T-cell (primary cell): ENCODE measurements around the gene CD300E. TPM values are rescaled to one million over a fixed set of nuclear protein-coding genes. Genes with fewer than 3 reads are reported as not detected.

ENCODE experiments used
- ATAC-seq, 4 experiments: fragments of 200-7000 bp in 3 of 4; fragments of 150-1000 bp in 1 of 4; cut with Tn5 transposase; replicated peaks in 1 of 4; 1 replicate in 3 of 4; 2 replicates in 1 of 4; pipeline ENCODE4 v1.10.0; 2021; ENCODE audit warnings: moderate library complexity in 3 of 4, mild to moderate bottlenecking in 2 of 4, moderate number of reproducible peaks in 1 of 4
- CTCF ChIA-PET, 2 donors: fragments of 300-600 bp; sonication (Branson Sonifier 250); formaldehyde crosslinking; loops; one replicate each; lab custom pipeline; 2022; ENCODE audit warnings: antibody characterized with exemption in 2 of 2; lab: Charles Lee
- POLR2A ChIA-PET, 2 donors: fragments of 300-600 bp; sonication (Branson Sonifier 250); formaldehyde crosslinking; loops; one replicate each; lab custom pipeline; 2022; ENCODE audit warnings: antibody characterized with exemption in 2 of 2; lab: Charles Lee
- DNase-seq, 35 experiments: peaks; one replicate each; pipeline versions ENCODE4 v3.0.0 to v3.0.0-alpha.2; 2013 to 2023
- H3K27ac ChIP-seq: one replicate; pipeline ENCODE4 v1.5.1; 2013; ENCODE audit warnings: low read length
- H3K27me3 ChIP-seq, 2 experiments: replicated peaks in 1 of 2; 1 replicate in 1 of 2; 2 replicates in 1 of 2; pipeline versions ENCODE4 v1.6.1 to v1.7.0; 2013; ENCODE audit warnings: low read length in 1 of 2, mixed read lengths in 1 of 2; ENCODE audit not compliant: control insufficient read depth in 2 of 2, insufficient read depth in 2 of 2; ENCODE audit errors: extremely low read depth in 1 of 2
- H3K36me3 ChIP-seq, 2 donors: 1 replicate in 1 of 2; 2 replicates in 1 of 2; pipeline versions ENCODE4 v1.6.1 to v1.7.0; 2013; ENCODE audit warnings: low read length in 1 of 2; ENCODE audit not compliant: control insufficient read depth in 2 of 2, insufficient read depth in 1 of 2; ENCODE audit errors: extremely low read depth in 1 of 2
- H3K4me1 ChIP-seq, 2 experiments: 1 replicate in 1 of 2; 2 replicates in 1 of 2; pipeline versions ENCODE4 v1.6.1 to v1.7.0; 2013; ENCODE audit warnings: low read length in 2 of 2, mixed read lengths in 1 of 2; ENCODE audit not compliant: insufficient read depth in 2 of 2, control insufficient read depth in 1 of 2; ENCODE audit errors: extremely low read depth in 1 of 2
- H3K4me3 ChIP-seq, 2 donors: 1 replicate in 1 of 2; 2 replicates in 1 of 2; pipeline versions ENCODE4 v1.5.1 to v1.7.0; 2013; ENCODE audit warnings: mild to moderate bottlenecking in 2 of 2, low read length in 1 of 2, moderate library complexity in 1 of 2; ENCODE audit not compliant: control insufficient read depth in 1 of 2; ENCODE audit errors: extremely low read depth in 1 of 2
- H3K9me3 ChIP-seq: 2 replicates; pipeline ENCODE4 v1.7.0; 2013
- H3K27ac Mint-ChIP-seq, 2 donors: one replicate each; pipeline ENCODE4 v1.8.0; 2020 to 2021; ENCODE audit warnings: mild to moderate bottlenecking in 2 of 2, mixed read lengths in 2 of 2
- H3K27me3 Mint-ChIP-seq, 2 donors: one replicate each; pipeline ENCODE4 v1.8.0; 2021 to 2022; ENCODE audit warnings: mixed read lengths in 2 of 2
- H3K36me3 Mint-ChIP-seq: one replicate; pipeline ENCODE4 v1.8.0; 2021; ENCODE audit warnings: mixed read lengths
- H3K4me1 Mint-ChIP-seq, 3 donors: one replicate each; pipeline ENCODE4 v1.8.0; 2020 to 2022; ENCODE audit warnings: mixed read lengths in 3 of 3, mild to moderate bottlenecking in 1 of 3
- H3K4me3 Mint-ChIP-seq, 3 donors: one replicate each; pipeline ENCODE4 v1.8.0; 2020 to 2022; ENCODE audit warnings: mild to moderate bottlenecking in 3 of 3, mixed read lengths in 3 of 3, moderate library complexity in 3 of 3
- H3K9me3 Mint-ChIP-seq, 3 donors: one replicate each; pipeline ENCODE4 v1.8.0; 2020 to 2022; ENCODE audit warnings: mixed read lengths in 3 of 3
- WGBS: methylation state at CpG from one replicate; pipeline ENCODE4 v1.1.5; 2013; ENCODE audit warnings: missing lambda C conversion rate; ENCODE audit not compliant: insufficient coverage; 5-methylcytosine and 5-hydroxymethylcytosine counted together
- total RNA-seq, 35 experiments: library from RNA in 6 of 35; stranded (reverse) in 6 of 35; fragments of 120-200 nt in 1 of 35; gene quantifications; one replicate each; pipeline versions ENCODE4 v1.2.1 to v1.2.4 and lab custom pipeline; 2013 to 2026

The CD300E gene
- total RNA-seq, 5 donors from 2014 or later (not counting 1 experiment from before 2014, with no cell fraction given) = 0.38 TPM; not detected in 4

GRCh38 chr17:74606050-74606449 lies 17.5 kb downstream of the CD300E start:
- WGBS = 85% methylated on average over 8 of the region's 8 CpGs
- no peak for DNase-seq
- peaks cover 12 to 39% of the 10 kb centered on the region in 2 donors for H3K27me3 Mint-ChIP-seq
- Histone ChIP-seq H3K4me1 (peaks cover 7 to 27% of the 10 kb centered on the region in 2 experiments), H3K27ac (no peak overlapping the region), H3K36me3 (no peaks in the 10 kb centered on the region), H3K9me3 (no peaks in the 10 kb centered on the region), H3K4me3 (no peak overlapping the region), H3K27me3 (peaks cover 0 to 61% of the 10 kb centered on the region in 2 experiments)
- ChIA-PET POLR2A (no interaction called here), CTCF (no interaction called here)
- H3K4me1 Mint-ChIP-seq = peaks cover 10 to 17% (median 12%) of the 10 kb centered on the region in 3 donors
- no peak for ATAC-seq
- no peak overlapping the region for H3K4me3 Mint-ChIP-seq
- H3K36me3 Mint-ChIP-seq = no peaks in the 10 kb centered on the region
- no peak overlapping the region for H3K27ac Mint-ChIP-seq
- H3K9me3 Mint-ChIP-seq = no peaks in the 10 kb centered on the region

- H3K4me3 Mint-ChIP-seq = no peak overlapping the region
- 93% methylated on average over 3 of the region's 10 CpGs for WGBS
- no peaks in the 10 kb centered on the region for H3K36me3 Mint-ChIP-seq
- no peak overlapping the region for H3K27ac Mint-ChIP-seq
- no peaks in the 10 kb centered on the region for H3K9me3 ChIP-seq
- peaks cover 7 to 27% of the 10 kb centered on the region in 2 experiments for H3K4me1 ChIP-seq
- no peak overlapping the region for H3K4me3 ChIP-seq
- no peaks in the 10 kb centered on the region for H3K36me3 ChIP-seq
- ATAC-seq (no peak), DNase-seq (no peak)
- peaks cover 16 to 43% of the 10 kb centered on the region in 2 donors for H3K27me3 Mint-ChIP-seq
- ChIA-PET CTCF (no interaction called here), POLR2A (interaction anchor here in 1 of 2 donors (0.6 kb wide), 1 partner anchor 13 kb away, joined by 3 read pairs; the partner anchor contains the start of gene CD300LD)
- peaks cover 0 to 67% of the 10 kb centered on the region in 2 experiments for H3K27me3 ChIP-seq
- no peak overlapping the region for H3K27ac ChIP-seq
- H3K9me3 Mint-ChIP-seq = no peaks in the 10 kb centered on the region
- H3K4me1 Mint-ChIP-seq = peaks cover 10 to 17% (median 14%) of the 10 kb centered on the region in 3 donors
These were observed 18.2 kb downstream of the CD300E start for GRCh38 chr17:74605361-74605760.

- Mint-ChIP-seq H3K9me3 (no peaks in the 10 kb centered on the region), H3K27me3 (peaks cover 20 to 49% of the 10 kb centered on the region in 2 donors), H3K36me3 (no peaks in the 10 kb centered on the region), H3K27ac (no peak overlapping the region), H3K4me3 (no peak overlapping the region), H3K4me1 (peaks cover 10 to 19% (median 16%) of the 10 kb centered on the region in 3 donors)
- H3K27ac ChIP-seq = no peak overlapping the region
- no peak for DNase-seq
- WGBS = 71% methylated on average over 7 of the region's 10 CpGs
- ChIA-PET CTCF (no interaction called here), POLR2A (interaction anchor here in 1 of 2 donors (0.6 kb wide), 1 partner anchor 12 kb away, joined by 3 read pairs; the partner anchor contains the start of gene CD300LD)
- no peak overlapping the region for H3K4me3 ChIP-seq
- peaks cover 0 to 65% of the 10 kb centered on the region in 2 experiments for H3K27me3 ChIP-seq
- no peaks in the 10 kb centered on the region for H3K9me3 ChIP-seq
- H3K36me3 ChIP-seq = no peaks in the 10 kb centered on the region
- no peak for ATAC-seq
- H3K4me1 ChIP-seq = peaks cover 7 to 27% of the 10 kb centered on the region in 2 experiments
These were observed 18.8 kb downstream of the CD300E start for GRCh38 chr17:74604761-74605160.

GRCh38 chr17:74604200-74604599 lies 19.3 kb downstream of the CD300E start:
- no peaks in the 10 kb centered on the region for H3K9me3 ChIP-seq
- DNase-seq (no peak), ATAC-seq (no peak)
- CTCF ChIA-PET = no interaction called here
- H3K27ac ChIP-seq = no peak overlapping the region
- H3K4me3 ChIP-seq = no peak overlapping the region
- peaks cover 12 to 24% (median 20%) of the 10 kb centered on the region in 3 donors for H3K4me1 Mint-ChIP-seq
- no peaks in the 10 kb centered on the region for H3K36me3 Mint-ChIP-seq
- H3K27me3 ChIP-seq = peaks cover 0 to 69% of the 10 kb centered on the region in 2 experiments
- WGBS = 77% methylated on average over 6 of the region's 6 CpGs
- H3K27ac Mint-ChIP-seq = no peak overlapping the region
- H3K9me3 Mint-ChIP-seq = no peaks in the 10 kb centered on the region
- no peaks in the 10 kb centered on the region for H3K36me3 ChIP-seq
- POLR2A ChIA-PET = interaction anchor here in 1 of 2 donors (0.6 kb wide), 1 partner anchor 118 kb away, joined by 3 read pairs; no protein-coding TSS in a partner anchor
- peaks cover 20 to 53% of the 10 kb centered on the region in 2 donors for H3K27me3 Mint-ChIP-seq
- H3K4me3 Mint-ChIP-seq = no peak overlapping the region
- H3K4me1 ChIP-seq = peaks cover 8 to 29% of the 10 kb centered on the region in 2 experiments

DNA sequence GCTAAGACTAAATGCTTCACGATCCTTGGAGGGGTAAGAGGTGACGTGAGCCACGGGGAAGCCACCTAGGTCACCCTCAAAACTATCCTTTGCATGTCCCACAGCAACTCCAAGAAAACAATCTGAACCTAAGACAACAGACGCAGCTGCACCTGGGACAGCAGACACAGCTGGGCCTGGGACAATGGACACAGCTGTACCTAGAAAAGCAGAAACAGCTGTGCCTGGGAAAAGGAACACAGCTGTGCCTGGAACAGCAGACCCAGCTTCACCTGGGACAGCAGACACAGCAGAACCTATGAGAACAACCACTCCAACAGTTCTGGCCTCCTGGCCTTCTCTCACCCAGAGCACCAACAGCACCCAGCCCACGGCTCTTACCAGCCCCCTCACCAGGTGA lies 19.8 kb downstream of the CD300E start:
- DNase-seq = no peak
- Mint-ChIP-seq H3K9me3 (no peaks in the 10 kb centered on the region), H3K27me3 (peaks cover 20 to 55% of the 10 kb centered on the region in 2 donors), H3K4me1 (peaks cover 14 to 27% (median 23%) of the 10 kb centered on the region in 3 donors), H3K4me3 (no peak overlapping the region), H3K27ac (no peak overlapping the region), H3K36me3 (no peaks in the 10 kb centered on the region)
- H3K9me3 ChIP-seq = no peaks in the 10 kb centered on the region
- H3K4me1 ChIP-seq = peaks cover 12 to 33% of the 10 kb centered on the region in 2 experiments
- CTCF ChIA-PET = no interaction called here
- H3K27ac ChIP-seq = no peak overlapping the region
- POLR2A ChIA-PET = interaction anchor here in 1 of 2 donors (0.6 kb wide), 1 partner anchor 117 kb away, joined by 3 read pairs; no protein-coding TSS in a partner anchor
- ATAC-seq = no peak
- 85% methylated on average over 5 of the region's 5 CpGs for whole genome bisulfite sequencing
- peaks cover 0 to 73% of the 10 kb centered on the region in 2 experiments for H3K27me3 ChIP-seq
- H3K4me3 ChIP-seq = no peak overlapping the region
- no peaks in the 10 kb centered on the region for H3K36me3 ChIP-seq

GRCh38 chr17:74603037-74603635 lies 20.4 kb downstream of the CD300E start:
- no peaks in the 10 kb centered on the region for H3K9me3 Mint-ChIP-seq
- peaks cover 20 to 58% of the 10 kb centered on the region in 2 donors for H3K27me3 Mint-ChIP-seq
- Histone ChIP-seq H3K27me3 (peaks cover 0 to 75% of the 10 kb centered on the region in 2 experiments), H3K9me3 (no peaks in the 10 kb centered on the region), H3K4me3 (no peak overlapping the region), H3K27ac (no peak overlapping the region), H3K36me3 (no peaks in the 10 kb centered on the region), H3K4me1 (peaks cover 12 to 39% of the 10 kb centered on the region in 2 experiments)
- POLR2A ChIA-PET = no interaction called here
- H3K4me3 Mint-ChIP-seq = peak overlapping the region in 1 of 3 donors; percentile 45
- WGBS = 36% methylated on average over 4 of the region's 6 CpGs
- no peaks in the 10 kb centered on the region for H3K36me3 Mint-ChIP-seq
- CTCF ChIA-PET = interaction anchor here in 1 of 2 donors (0.6 to 0.7 kb wide), 2 partner anchors 55 to 137 kb away, joined by 3 read pairs; no protein-coding TSS in a partner anchor
- DNase-seq (no peak), ATAC-seq (peak; percentile 19 to 71 (median 42))
- H3K4me1 Mint-ChIP-seq = peaks cover 20 to 34% (median 27%) of the 10 kb centered on the region in 3 donors
- no peak overlapping the region for H3K27ac Mint-ChIP-seq
